Measurements from ENCODE around the gene MORN4. TPM values are rescaled to one million over a fixed set of nuclear protein-coding genes. Genes with fewer than 3 reads are reported as not detected.
"Not testable (repeated sequence)": the region's sequence is repeated elsewhere in the genome, so short reads cannot be mapped to it uniquely, and the experiment has no call there.

Gene MORN4
- total RNA-seq, 1 experiment from 2014 or later, result 14.5 TPM

GRCh38 chr10:97580421-97581367 lies 52.6 kb downstream of the MORN4 start:
- CTCF ChIA-PET, result interaction anchor here (0.6 to 5.2 kb wide), 5 partner anchors 8 to 122 kb away, joined by 3 to 23 read pairs (median 3); partner anchors contain the start of gene ANKRD2
- no peak for DNase-seq (ENCODE audit: unreplicated experiment)
- Mint-ChIP-seq H3K27ac (ENCODE audit: low read depth, unreplicated experiment) (no peak overlapping the region), H3K9me3 (ENCODE audit: unreplicated experiment) (no peaks in the 10 kb centered on the region), H3K36me3 (ENCODE audit: insufficient read depth, unreplicated experiment) (peaks cover 7% of the 10 kb centered on the region), H3K27me3 (ENCODE audit: insufficient read depth, unreplicated experiment) (no peaks in the 10 kb centered on the region), H3K4me3 (ENCODE audit: unreplicated experiment) (no peak overlapping the region), H3K4me1 (ENCODE audit: insufficient read depth, unreplicated experiment) (peaks cover 26% of the 10 kb centered on the region)
- no peak for TF ChIP-seq CTCF (IDR thresholded peaks at IDR 0.05; ENCODE audit: unreplicated experiment)
- intact Hi-C loops (cut with micrococcal nuclease), result no loop called here
- POLR2A ChIA-PET, result no interaction called here
- BruUV-seq (replicated peaks), result no TSS peak

DNA sequence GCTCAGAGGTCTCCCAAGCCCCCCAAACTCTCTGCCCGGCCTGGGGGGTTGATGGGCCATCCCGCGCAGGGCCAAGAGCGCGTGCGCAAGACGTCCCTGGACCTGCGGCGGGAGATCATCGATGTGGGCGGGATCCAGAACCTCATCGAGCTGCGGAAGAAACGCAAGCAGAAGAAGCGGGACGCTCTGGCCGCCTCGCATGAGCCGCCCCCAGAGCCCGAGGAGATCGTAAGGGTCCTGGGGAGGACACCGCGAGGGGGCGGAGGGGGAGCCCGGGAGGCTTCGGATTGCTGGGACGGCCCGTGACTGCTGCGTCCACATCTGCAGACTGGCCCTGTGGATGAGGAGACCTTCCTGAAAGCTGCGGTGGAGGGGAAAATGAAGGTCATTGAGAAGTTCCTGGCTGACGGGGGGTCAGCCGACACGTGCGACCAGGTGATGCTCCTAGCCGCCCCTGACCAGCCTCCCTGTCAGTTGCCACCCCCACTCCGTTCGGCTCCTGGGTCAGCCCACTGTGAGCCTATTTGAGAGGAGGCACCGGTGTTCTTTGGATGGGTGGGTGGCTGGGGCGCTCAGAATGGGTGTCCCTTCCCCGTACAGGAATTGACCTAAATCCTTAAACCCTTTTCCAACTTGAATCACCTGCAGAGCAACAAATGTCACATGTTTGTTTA lies 55.0 kb downstream of the MORN4 start:
- Mint-ChIP-seq H3K4me3 (ENCODE audit: unreplicated experiment) (no peak overlapping the region), H3K9me3 (ENCODE audit: unreplicated experiment) (no peaks in the 10 kb centered on the region), H3K27me3 (ENCODE audit: insufficient read depth, unreplicated experiment) (no peaks in the 10 kb centered on the region), H3K36me3 (ENCODE audit: insufficient read depth, unreplicated experiment) (peaks cover 7% of the 10 kb centered on the region), H3K4me1 (ENCODE audit: insufficient read depth, unreplicated experiment) (peaks cover 18% of the 10 kb centered on the region), H3K27ac (ENCODE audit: low read depth, unreplicated experiment) (no peak overlapping the region)
- ChIA-PET POLR2A (interaction anchor here (1.3 kb wide), 1 partner anchor 30 kb away, joined by 5 read pairs; no protein-coding TSS in a partner anchor), CTCF (interaction anchor here (1.0 to 12.4 kb wide), 2 partner anchors 10 to 34 kb away, joined by 4 to 373 read pairs; no protein-coding TSS in a partner anchor)
- no peak for TF ChIP-seq CTCF (IDR thresholded peaks at IDR 0.05; ENCODE audit: unreplicated experiment)
- DNase-seq (ENCODE audit: unreplicated experiment), result no peak
- BruUV-seq (replicated peaks), result no TSS peak
- intact Hi-C loops (cut with micrococcal nuclease), result no loop called here

- intact Hi-C loops (cut with micrococcal nuclease), result no loop called here
- peaks cover 24% of the 10 kb centered on the region for H3K4me1 Mint-ChIP-seq (ENCODE audit: insufficient read depth, unreplicated experiment)
- H3K9me3 Mint-ChIP-seq (ENCODE audit: unreplicated experiment), result no peaks in the 10 kb centered on the region
- H3K27ac Mint-ChIP-seq (ENCODE audit: low read depth, unreplicated experiment), result no peak overlapping the region
- TF ChIP-seq CTCF (IDR thresholded peaks at IDR 0.05; ENCODE audit: unreplicated experiment), result no peak
- POLR2A ChIA-PET, result interaction anchor here (0.6 to 1.3 kb wide), 4 partner anchors 18 to 80 kb away, joined by 3 to 6 read pairs (median 5); no protein-coding TSS in a partner anchor
- H3K36me3 Mint-ChIP-seq (ENCODE audit: insufficient read depth, unreplicated experiment), result peaks cover 7% of the 10 kb centered on the region
- DNase-seq (ENCODE audit: unreplicated experiment), result no peak
- CTCF ChIA-PET, result interaction anchor here (0.6 to 12.4 kb wide), 4 partner anchors 9 to 79 kb away, joined by 3 to 373 read pairs (median 4); partner anchors contain the start of gene UBTD1
- H3K27me3 Mint-ChIP-seq (ENCODE audit: insufficient read depth, unreplicated experiment), result no peaks in the 10 kb centered on the region
- BruUV-seq (replicated peaks), result no TSS peak
- no peak overlapping the region for H3K4me3 Mint-ChIP-seq (ENCODE audit: unreplicated experiment)
Observed at GRCh38 chr10:97577701-97578100, 55.6 kb downstream of the MORN4 start.

- H3K36me3 Mint-ChIP-seq (ENCODE audit: insufficient read depth, unreplicated experiment); H3K9me3 Mint-ChIP-seq (ENCODE audit: unreplicated experiment); H3K4me3 Mint-ChIP-seq (ENCODE audit: unreplicated experiment); intact Hi-C loops (cut with micrococcal nuclease); H3K27me3 Mint-ChIP-seq (ENCODE audit: insufficient read depth, unreplicated experiment); H3K27ac Mint-ChIP-seq (ENCODE audit: low read depth, unreplicated experiment); BruUV-seq (replicated peaks); DNase-seq (ENCODE audit: unreplicated experiment): not testable (repeated sequence)
- peaks cover 35% of the 10 kb centered on the region for H3K4me1 Mint-ChIP-seq (ENCODE audit: insufficient read depth, unreplicated experiment)
- ChIA-PET CTCF (interaction anchor here (0.8 to 12.4 kb wide), 4 partner anchors 9 to 36 kb away, joined by 4 to 373 read pairs (median 5); no protein-coding TSS in a partner anchor), POLR2A (interaction anchor here (0.6 to 6.5 kb wide), 6 partner anchors 7 to 740 kb away, joined by 3 to 184 read pairs (median 4); partner anchors contain the start of gene HOGA1)
Observed at GRCh38 chr10:97576487-97576886, 56.8 kb downstream of the MORN4 start.
